Measurements from ENCODE around the gene KBTBD8.
A peak's percentile ranks its signal among the peaks of the same experiment; 100 is the strongest.

Gene KBTBD8

DNA sequence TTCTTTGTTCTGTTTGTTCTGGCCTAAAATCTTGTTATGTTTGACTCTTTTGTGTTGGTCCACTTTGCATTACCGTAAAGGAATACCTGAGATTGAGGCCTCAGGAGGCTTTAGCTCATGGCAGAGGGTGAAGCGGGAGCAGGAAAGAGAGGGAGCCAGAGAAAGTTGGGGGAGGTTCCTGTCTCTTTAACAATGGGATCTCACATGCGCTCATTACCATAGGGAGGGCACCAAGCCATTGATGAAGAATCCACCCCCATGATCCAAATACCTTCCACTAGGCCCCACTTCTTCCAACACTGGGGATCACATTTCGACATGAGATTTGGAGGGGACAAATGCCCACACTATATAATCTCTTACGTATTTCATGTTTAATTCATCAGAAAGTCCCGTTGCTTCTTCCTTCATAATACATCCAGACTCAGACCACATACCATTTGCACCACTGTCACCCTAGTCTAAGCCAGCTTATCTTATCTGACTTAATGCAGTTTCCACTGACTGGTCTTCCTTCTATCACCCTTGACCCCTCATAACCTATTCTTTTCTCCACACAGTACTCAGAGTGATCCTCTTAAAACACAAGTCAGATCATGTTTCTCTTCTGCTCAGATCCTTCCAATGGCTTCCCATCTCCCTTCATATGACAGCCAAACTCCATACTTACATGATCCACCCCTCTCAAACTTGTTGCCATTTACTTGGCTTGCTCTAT lies 13.5 kb downstream of the KBTBD8 start:
- H3K4me3 Mint-ChIP-seq, result no peak overlapping the region
- DNase-seq, result no peak
- H3K4me1 Mint-ChIP-seq, result peaks cover 8% of the 10 kb centered on the region
- TF ChIP-seq, protein P1, sequence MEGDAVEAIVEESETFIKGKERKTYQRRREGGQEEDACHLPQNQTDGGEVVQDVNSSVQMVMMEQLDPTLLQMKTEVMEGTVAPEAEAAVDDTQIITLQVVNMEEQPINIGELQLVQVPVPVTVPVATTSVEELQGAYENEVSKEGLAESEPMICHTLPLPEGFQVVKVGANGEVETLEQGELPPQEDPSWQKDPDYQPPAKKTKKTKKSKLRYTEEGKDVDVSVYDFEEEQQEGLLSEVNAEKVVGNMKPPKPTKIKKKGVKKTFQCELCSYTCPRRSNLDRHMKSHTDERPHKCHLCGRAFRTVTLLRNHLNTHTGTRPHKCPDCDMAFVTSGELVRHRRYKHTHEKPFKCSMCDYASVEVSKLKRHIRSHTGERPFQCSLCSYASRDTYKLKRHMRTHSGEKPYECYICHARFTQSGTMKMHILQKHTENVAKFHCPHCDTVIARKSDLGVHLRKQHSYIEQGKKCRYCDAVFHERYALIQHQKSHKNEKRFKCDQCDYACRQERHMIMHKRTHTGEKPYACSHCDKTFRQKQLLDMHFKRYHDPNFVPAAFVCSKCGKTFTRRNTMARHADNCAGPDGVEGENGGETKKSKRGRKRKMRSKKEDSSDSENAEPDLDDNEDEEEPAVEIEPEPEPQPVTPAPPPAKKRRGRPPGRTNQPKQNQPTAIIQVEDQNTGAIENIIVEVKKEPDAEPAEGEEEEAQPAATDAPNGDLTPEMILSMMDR (IDR thresholded peaks at IDR 0.05), result no peak
- no peaks in the 10 kb centered on the region for H3K9me3 Mint-ChIP-seq
- H3K36me3 Mint-ChIP-seq (ENCODE audit: low read depth), result peaks cover 4% of the 10 kb centered on the region
- peaks cover 4% of the 10 kb centered on the region for H3K27me3 Mint-ChIP-seq (ENCODE audit: low read depth, poor library complexity)
- H3K27ac Mint-ChIP-seq, result peak overlapping the region; percentile 20

DNA sequence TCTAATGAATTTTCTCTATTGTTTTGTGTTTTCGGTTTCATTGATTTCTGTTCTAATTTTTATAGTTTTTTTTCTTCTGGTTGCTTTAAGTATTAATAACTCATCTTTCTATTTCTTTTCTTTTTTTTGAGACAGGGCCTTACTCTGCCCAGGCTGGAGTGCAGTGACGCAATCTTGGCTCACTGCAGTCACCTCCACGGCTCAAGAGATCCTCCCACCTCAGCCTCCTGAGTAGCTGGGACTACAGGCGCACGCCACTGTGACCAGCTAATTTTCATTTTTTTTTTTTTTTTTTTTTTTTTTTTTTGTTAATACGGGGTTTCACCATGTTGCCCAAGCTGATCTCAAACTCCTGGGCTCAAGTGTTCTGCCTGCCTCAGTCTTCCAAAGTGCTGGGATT lies 14.5 kb downstream of the KBTBD8 start:
- H3K4me3 Mint-ChIP-seq, result no peak overlapping the region
- no peaks in the 10 kb centered on the region for H3K9me3 Mint-ChIP-seq
- DNase-seq, result no peak
- TF ChIP-seq, protein P1 (IDR thresholded peaks at IDR 0.05), result no peak
- H3K27me3 Mint-ChIP-seq (ENCODE audit: low read depth, poor library complexity), result peaks cover 4% of the 10 kb centered on the region
- H3K27ac Mint-ChIP-seq, result no peak overlapping the region
- peaks cover 12% of the 10 kb centered on the region for H3K4me1 Mint-ChIP-seq
- H3K36me3 Mint-ChIP-seq (ENCODE audit: low read depth), result peaks cover 4% of the 10 kb centered on the region

DNA sequence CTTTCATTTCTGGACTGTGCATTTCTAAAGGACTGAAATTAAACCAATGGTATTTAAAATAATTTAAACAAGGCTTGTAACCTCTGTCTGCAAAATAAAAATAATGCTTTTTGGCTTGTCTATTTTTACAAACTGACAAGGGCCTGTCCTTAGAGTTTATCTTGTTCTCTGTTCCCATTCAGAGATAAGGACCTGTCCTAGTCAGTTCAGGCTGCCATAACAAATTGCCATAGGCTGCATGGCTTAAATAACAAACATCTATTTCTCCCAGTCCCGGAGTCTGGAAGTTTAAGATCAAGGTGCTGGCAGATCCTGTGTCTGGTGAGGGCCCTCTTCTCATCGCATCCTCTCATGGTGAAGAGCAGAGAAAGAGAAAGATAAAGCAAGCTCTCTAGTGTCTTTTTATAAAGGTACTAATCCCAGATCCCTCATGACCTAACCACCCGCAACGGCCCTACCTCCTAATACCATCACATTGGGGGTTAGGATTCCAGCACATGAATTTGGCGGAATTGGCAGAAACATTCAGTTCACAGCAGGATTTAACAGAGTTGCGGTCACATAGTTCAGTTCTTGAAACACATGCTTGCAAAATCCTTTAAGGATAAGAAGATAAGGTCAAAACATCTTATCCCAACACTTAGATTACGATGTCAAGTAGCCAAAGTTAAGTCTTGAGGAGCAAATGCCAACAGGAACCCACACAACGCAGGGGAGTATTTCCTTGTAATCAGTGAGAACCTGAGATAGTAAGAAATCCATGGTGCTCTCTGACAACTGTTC lies 17.8 kb downstream of the KBTBD8 start:
- H3K4me1 Mint-ChIP-seq, result peaks cover 18% of the 10 kb centered on the region
- no peak overlapping the region for H3K4me3 Mint-ChIP-seq
- H3K27me3 Mint-ChIP-seq (ENCODE audit: low read depth, poor library complexity), result peaks cover 4% of the 10 kb centered on the region
- peaks cover 4% of the 10 kb centered on the region for H3K36me3 Mint-ChIP-seq (ENCODE audit: low read depth)
- TF ChIP-seq, protein P1 (IDR thresholded peaks at IDR 0.05), result no peak
- DNase-seq, result no peak
- H3K9me3 Mint-ChIP-seq, result no peaks in the 10 kb centered on the region
- H3K27ac Mint-ChIP-seq, result no peak overlapping the region

DNA sequence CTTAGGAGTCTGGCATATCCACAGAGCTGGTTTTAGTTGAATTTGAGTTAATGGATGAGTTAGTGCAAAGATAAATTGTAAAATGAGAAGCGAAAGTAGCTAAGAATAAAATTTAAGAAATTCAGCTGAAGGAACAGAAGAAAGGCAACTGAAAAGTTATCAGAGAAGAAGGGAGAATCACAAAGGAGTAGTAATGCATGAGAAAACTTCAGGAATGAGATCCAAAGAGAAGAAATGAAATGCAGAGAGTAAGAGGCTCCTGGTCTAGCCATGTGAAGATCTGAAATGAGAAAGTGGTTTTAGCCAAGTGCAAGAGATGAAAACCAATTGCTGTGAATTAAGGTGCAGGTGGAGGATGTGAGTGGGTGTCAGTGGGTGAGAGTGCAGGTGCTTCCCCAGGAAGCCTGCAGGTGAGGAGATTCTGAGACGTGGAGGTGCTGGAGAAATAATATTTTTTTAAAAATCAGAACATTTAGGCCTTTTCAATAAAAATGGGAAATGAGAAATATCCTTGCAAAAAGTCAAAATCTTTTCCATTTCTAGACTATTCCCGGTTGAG lies 18.5 kb downstream of the KBTBD8 start:
- Mint-ChIP-seq H3K27ac (no peak overlapping the region), H3K36me3 (ENCODE audit: low read depth) (peaks cover 3% of the 10 kb centered on the region), H3K27me3 (ENCODE audit: low read depth, poor library complexity) (peaks cover 4% of the 10 kb centered on the region), H3K9me3 (no peaks in the 10 kb centered on the region), H3K4me3 (no peak overlapping the region), H3K4me1 (peaks cover 17% of the 10 kb centered on the region)
- TF ChIP-seq, protein P1 (IDR thresholded peaks at IDR 0.05), result no peak
- DNase-seq, result no peak

DNA sequence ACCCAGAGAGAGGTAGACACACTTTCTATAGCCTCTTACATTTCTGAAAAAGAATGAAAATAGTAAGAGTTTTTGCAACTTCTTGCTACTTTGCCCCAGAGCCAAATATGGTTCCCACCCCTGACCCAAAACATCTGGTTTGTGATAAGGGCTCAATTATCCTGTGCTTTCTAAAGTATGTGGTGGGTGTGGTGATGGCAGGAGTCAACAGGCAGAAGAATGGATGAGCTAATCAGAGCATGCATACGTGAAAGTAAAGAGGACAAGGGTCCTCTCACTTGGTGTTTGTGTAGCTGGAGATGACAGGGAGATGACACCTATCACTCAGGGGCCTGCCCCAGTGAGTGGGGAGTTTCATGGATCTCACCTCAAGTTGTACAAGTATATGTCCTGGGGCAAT lies 19.1 kb downstream of the KBTBD8 start:
- Mint-ChIP-seq H3K4me1 (peaks cover 11% of the 10 kb centered on the region), H3K27ac (no peak overlapping the region), H3K4me3 (no peak overlapping the region), H3K9me3 (no peaks in the 10 kb centered on the region), H3K27me3 (ENCODE audit: low read depth, poor library complexity) (peaks cover 6% of the 10 kb centered on the region), H3K36me3 (ENCODE audit: low read depth) (no peaks in the 10 kb centered on the region)
- TF ChIP-seq, protein P1 (IDR thresholded peaks at IDR 0.05), result no peak
- no peak for DNase-seq

Data from nephron progenitor cell (in vitro differentiated cells).